Sciatic nerve (tissue), 2 donors: ENCODE measurements around the gene ANAPC2. TPM values are rescaled to one million over a fixed set of nuclear protein-coding genes. Genes with fewer than 3 reads are reported as not detected.

ENCODE experiments used
- ATAC-seq: fragments of 200-7000 bp; cut with Tn5 transposase; one replicate; pipeline ENCODE4 v1.9.1; 2020; ENCODE audit warnings: mild to moderate bottlenecking, moderate library complexity
- DNase-seq: peaks from one replicate; pipeline ENCODE4 v3.0.0-alpha.2; 2020; ENCODE audit warnings: low spot score
- intact Hi-C: fragments of 100-400 bp; cut with DNase I; formaldehyde crosslinking; loops from one replicate; pipeline ENCODE4 v1.14.2; 2022
- total RNA-seq: library from RNA; stranded (reverse); fragmentation: NEBNext Ultra II Directional; extraction: Animal tissue kit (Norgen Biotek cat#: 25700); gene quantifications from one replicate; pipeline ENCODE4 v1.2.1, GENCODE V29; 2021
- donor health status: DM: no; HTN: no; CAD: no.
- donor health status: DM: no; HTN: no; CAD: no.

ANAPC2 gene
- total RNA-seq, 1 donor from 2014 or later: 52.8 TPM

DNA sequence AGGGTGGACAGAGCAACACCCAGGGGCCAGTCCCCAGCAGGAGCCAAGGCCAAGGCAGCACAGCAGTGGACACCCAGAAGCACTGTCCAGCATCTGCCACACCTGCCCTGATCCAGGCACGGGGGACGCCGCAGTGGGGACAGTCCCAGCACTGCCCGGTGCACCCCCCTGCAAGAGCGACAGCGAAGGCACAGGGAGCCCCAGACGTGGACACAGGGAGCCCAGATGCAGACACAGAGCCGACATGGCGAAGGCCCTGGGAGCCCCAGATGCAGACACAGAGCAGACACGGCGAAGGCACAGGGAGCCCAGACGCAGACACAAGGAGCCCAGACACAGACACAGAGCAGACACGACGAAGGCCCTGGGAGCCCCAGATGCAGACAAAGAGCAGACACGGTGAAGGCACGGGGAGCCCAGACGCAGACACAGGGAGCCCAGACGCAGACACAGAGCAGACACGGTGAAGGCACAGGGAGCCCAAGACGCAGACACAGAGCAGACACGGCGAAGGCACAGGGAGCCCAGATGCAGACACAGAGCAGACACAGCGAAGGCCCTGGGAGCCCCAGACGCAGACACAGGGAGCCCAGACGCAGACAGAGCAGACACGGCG is 4.3 kb downstream of the ANAPC2 start:
- intact Hi-C loops: loop anchor here (10.0 kb wide), 1 partner anchor 51 kb away; the partner anchor contains the start of gene SLC34A3
- DNase-seq: no peak
- no peak for ATAC-seq

DNA sequence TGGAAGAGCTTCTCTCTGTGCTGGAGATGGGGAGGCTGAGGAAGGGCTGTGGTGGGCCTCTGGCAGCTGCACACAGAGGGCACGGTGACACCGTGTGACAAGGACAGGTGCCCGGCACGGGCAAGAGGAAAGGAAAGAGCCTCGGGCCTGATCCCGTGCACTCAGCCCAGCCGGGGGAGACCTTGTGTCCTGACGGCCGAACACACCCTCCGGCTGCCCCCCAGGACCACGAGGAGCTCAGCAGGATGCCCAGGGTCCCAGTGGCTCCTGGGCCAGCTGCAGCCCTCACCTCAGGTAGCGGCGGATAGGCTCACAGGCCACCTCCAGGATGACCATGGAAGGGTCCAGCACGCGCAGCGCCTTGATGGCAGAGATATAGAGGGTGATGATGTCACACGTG is 5.5 kb downstream of the ANAPC2 start:
- intact Hi-C loops: loop anchor here (10.0 kb wide), 1 partner anchor 52 kb away; the partner anchor contains the start of gene SLC34A3
- DNase-seq: no peak
- no peak for ATAC-seq

DNA sequence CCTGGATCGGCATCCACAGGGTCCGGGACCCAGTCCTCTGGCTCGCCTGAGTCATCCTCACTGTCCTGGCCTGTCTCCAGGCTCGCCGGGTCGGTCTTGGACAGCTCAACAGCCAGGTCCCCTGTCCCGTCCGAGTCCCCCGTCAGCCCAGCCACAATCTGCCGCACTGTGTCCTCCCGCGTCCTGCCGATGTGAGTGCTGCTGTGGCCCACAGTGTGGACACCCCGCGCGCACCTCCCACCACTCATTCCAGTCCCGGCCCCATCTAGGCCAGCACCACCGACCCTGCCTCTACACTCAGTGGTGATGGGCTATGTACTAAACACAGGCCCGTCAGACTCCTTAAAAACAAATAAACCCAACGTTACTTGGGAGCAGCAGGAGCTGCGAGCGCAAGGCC is 6.7 kb downstream of the ANAPC2 start:
- DNase-seq: no peak
- intact Hi-C loops: loop anchor here (10.0 kb wide), 1 partner anchor 53 kb away; the partner anchor contains the start of gene SLC34A3

DNA sequence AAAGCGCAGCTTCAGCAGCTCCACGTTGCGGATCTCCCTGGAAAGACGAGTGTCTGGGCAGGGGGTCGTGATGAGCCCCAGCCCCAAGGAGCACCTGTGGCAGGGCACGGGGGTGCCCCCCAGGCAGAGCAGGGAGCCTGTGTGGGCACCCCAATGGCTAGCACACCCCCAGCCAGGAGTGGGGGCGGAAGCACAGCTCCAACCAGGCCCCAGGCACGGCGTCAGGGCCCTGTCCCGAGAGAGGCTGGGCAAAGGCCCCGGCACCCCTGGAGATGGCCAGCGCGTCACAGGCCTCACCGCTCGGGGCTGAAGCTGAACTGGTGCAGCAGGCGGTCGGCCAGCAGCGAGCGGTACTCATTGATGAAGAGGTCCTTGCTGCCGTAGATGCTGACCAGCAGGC is 7.9 kb downstream of the ANAPC2 start:
- intact Hi-C loops: loop anchor here (10.0 kb wide), 1 partner anchor 54 kb away; the partner anchor contains the start of gene SLC34A3
- ATAC-seq: no peak
- DNase-seq: no peak

More for the DNA sequence above, 6.7 kb downstream of the ANAPC2 start:
- ATAC-seq: no peak

DNA sequence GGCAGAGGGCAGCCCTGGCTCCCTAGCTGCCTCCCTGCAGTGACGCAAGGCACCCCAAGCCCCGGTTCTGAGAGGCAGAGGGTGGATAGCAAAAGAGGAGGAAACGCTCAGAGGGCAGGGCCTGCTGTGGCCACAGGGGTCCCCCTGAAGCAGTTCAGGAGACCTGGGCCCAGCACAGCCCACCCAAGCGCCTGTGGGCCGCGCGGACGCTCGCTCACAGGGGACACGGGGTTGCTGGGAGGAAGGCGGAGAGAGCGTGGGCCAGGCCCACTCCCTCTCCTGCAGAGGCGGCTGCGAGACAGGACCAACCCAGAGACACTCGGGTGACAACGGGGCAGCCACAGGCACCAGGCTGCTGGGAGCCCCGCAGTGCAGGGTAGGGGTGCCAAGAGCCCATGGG is 8.6 kb downstream of the ANAPC2 start:
- intact Hi-C loops: loop anchor here (10.0 kb wide), 1 partner anchor 55 kb away; the partner anchor contains the start of gene SLC34A3
- no peak for DNase-seq
- no peak for ATAC-seq

DNA sequence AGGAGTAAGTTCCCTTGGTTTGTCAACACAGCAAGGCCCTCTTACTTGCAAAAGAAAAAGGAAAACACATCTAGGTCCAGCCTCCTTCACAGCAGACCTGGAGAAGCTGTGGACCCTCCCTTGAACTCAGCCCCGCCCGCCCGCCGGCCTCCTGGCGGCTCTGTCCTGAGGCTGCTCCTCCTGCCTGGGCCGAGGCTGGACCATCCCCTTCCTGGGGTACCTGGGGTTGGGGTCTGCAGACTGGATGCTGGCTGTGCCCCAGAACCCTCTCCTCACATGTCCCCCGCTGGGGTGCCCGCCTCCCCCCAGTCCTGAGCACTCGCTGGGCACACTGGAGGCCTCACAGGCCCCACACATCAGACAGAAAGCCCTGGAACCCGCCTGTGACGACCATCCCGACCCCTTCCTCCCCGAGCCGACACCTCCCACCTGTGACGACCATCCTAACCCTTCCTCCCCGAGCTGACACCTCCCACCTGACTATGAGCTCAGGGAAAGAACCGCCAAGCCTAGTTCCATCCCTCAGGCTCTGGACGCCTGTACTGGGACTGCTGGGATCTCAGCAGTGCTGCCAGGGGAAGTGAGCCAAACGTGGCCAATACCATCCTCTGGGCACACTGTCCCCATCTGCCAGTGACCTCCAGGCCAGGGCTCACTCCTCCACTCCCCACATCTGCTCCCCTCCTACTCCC is 9.3 kb downstream of the ANAPC2 start:
- intact Hi-C loops: no loop called here
- ATAC-seq (no peak), DNase-seq (no peak)

DNA sequence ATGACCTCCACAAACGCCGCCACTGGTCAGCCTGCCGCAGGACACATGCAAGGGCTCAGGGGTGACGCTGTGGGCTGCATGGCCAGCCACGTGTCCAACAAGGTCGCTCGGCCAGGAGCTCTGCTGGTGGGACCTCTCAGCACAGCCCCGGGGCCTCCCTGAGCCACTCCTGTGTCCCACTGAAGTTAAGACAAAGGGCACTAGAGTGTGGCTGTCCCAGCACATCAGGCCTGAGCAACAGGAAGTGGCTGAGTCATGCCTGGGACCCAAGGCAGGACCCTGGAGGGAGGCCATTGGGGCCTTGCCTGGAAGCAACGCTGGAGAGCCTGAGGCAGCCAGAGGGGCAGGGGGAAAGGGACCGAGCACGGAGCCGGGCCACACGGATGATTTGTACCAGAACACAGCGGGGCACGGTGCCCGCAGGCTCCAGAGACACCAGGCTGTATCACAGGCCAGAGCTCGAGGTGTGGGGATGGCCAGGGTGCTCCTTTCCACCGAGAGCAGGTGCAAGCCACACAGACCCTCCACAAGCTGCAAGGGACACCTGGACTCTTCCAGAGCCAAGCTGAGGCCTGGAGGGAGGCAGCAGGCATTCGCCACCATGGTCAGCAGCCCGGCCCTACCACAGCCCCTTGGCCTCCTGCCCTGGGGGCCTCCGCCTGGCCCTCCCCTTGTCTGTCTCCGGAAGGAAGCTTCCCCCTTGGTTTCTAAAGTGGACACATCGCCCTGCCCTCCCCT is 10.0 kb downstream of the ANAPC2 start:
- intact Hi-C loops: no loop called here
- DNase-seq (no peak), ATAC-seq (no peak)

DNA sequence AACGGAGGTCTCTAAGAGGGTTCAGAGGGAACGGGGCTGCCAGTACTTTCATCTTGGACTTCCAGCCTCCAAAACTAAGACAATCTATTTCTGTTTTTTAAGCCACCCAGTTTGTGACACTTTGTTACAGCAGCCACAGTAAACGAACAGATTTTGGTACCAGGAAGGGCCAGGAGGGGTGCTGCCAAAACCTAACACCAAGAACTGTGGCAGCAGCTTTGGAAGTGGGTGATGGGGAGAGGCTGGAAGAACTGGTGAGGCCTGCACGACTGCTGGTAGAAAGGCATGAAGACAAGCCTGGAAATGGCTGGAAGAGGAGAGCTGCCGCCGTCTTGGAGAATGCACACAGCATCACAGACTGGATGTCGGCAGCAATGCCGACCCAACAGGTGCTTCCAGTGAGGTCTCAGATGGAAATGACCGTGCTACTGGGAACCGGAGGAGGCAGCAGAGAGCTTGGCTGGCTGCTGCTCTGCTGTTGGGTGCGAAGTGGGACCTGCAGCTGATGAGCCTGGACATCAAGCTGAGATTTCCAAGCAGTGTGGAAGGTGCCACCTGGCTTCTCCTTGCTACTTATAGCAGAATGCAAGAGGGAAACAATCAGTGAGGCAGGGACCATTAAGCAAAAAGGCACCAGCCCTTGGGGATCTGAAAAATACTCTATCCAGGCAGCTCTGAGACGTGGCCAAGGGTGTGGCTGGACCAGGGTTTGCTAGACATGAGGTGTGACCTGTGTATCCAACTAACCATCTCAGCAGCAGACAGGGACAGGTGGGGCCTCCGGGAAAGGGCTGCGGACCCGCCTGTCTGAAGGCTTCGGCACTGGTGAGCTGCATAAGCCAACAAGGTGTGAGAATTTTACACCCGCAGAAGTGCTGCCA is 11.8 kb downstream of the ANAPC2 start:
- intact Hi-C loops: no loop called here
- ATAC-seq: no peak

DNA sequence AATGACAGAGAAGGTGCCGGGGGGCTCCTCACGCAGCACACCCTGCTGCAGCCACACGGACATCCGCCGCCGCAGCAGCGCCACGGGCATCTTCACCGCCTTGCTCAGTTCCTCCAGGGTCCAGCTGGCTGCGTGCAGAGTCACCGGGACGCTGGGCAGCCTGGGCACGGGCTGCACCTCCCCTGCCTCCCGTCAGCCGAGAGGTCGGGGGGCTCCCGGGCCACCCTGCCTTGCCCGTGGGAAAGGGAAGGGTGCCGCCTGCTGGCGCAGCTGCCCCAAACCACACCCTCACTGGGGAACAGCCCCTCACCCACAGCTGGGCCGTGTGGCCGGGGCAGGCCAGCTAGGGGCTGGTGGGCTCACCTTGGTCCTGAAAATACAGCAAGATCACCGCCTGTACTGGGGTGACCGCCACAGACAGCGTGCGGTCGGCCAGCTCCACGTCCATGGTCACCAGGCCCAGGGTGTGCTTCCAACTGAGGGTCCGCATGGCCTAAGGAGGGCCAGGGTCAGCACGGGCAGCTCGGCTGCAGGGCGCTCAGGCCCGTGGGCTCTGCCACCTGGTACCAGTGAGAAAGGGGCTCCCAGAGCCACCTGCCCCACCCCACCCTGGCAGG is 12.9 kb downstream of the ANAPC2 start:
- intact Hi-C loops: no loop called here
- DNase-seq: no peak
- ATAC-seq: no peak

More for the DNA sequence above, 11.8 kb downstream of the ANAPC2 start:
- no peak for DNase-seq

DNA sequence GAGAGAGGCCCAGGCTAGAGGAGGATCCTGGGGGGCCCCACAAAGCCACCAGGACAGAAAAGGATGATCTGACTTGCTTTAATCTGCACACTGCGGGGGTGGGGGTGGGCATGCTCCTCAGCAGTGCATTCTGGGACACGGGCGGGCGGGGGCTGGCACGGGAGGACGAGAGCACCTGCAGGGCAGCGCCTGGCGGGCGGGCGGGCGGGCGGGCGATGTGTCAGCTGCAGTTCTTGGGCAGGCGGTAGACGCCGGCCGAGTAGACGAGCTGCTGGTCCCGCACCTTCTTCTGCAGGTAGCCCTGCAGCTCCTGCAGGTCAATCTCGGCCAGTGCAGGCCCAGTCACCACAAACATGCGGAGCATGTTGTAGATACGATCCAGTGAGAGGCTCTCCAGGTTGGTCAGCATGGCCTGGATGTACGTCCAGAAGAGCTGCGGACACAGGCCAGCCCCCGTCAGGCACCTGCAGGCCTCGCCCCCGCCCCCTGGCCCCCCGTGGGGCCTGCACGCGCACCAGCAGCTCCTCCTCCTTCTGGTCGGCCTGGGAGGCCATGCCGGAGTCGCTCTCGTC is 13.6 kb downstream of the ANAPC2 start:
- ATAC-seq (no peak), DNase-seq (no peak)
- intact Hi-C loops: no loop called here

DNA sequence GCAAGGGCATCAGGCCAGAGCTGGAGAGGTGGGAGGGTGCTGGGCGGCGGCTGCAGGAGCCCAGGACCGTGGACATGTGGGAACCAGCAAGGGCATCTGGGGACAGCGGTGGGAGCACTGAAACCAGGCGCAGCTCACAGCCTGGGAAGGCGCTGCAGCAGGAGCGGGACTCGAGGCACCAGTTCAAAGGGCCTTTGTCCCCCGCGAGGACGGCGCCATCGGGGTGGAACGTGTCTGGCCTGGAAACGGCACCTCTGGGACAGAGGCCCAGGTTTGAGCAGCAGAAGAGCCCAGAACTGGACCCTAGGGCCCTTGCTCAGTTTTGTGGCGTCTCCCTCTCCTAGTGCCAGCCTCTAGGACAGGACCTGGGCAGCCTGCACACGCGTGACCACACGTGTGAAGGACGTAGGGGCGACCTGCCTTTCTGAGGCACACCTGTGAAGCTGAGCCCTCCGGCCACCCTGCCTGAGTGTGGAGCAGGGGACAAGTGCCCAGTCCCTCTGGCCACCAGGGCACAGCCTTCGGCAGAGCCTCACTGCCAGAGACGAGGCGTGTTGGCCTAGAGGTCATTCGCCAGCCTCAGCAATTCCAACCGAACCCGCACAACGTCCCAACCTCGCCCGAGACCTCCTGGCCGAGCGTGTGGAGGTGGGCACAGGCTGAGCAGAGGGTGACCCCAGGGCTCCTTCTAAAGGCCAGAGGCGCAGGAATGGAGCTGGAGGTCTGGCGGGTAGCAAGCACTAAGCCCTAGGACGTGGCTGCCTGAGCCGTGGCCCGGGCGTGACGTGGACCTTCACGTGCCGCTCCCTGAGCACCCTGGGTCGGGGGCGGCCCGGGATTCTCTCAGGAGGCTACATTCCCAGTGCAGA is 14.3 kb downstream of the ANAPC2 start:
- ATAC-seq: no peak
- no peak for DNase-seq
- intact Hi-C loops: no loop called here

DNA sequence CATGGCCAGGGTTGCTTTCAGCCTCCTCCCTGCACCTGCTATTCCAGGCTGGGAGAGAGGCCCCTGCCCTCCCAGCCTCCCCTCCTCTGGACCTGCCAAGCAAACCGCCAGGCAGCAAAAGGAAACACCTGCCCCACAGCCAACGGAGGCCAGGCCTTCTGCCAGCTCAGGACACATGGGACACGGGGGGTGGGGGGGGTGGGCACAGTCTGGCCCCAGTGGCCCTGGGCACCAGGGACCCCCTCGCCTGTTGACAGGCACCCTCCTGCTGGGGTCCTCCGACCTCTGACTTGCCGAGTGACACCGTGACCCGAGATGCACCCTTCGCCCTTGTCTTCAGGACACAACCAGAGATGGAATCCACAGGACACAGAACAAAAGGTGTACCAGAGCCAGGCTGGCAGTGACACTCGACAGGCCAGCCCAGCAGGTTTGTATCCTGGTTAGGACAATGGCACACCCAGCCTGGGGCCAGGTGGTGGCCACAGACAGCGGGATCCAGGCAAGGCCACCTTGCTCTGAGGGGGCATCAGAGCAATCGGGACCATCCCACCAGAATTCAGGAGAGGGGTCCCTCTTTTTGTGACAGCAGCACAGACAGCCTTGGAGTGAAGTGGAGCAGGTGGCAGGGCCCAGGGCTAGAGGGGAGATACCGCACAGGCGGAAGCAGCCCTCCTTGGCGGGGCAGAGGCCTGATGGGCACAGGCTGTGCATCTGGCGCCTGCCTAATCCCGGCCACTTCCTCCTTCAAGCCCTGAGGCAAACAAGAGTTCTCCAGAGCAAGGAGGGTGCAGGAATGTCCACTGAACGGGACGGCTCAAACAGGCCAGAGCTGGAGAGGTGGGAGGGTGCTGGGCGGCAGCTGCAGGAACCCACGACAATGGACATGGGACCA is 15.2 kb downstream of the ANAPC2 start:
- intact Hi-C loops: no loop called here
- ATAC-seq: no peak
- no peak for DNase-seq

DNA sequence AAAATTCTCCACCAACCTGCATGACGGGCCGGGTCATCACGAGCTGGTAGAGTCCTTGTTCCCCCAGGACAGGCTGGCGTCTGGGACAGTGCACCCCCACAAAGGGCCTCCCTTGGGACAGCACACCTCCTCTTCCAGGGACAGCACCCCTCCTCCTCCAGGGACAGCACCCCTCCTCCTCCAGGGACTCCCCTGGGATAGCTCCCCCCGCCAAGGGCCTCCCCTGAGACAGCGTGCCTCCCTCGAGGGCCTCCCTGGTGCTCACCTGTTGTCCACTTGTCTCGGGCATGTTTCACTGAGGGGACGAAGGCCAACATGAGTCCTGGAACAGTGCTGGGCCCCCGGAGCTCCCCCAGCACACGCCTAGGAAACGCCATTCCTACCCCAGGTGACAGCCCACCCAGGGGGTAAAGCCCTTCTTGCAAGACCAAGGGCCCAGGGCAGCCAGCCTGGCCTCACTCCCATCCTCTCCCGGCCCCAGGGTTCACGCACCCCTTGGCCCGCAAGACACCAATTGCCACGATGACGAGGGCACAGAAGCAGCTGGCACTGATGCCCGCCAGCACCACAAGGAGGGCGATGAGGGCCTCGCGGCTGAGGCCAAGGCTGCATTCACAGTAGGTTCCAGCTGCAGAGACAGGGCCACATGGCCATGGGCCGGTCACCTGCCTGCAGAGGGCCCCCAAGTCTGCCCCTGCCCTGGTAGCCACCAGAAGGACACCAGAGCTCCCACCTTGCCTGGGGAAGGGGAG is 17.0 kb downstream of the ANAPC2 start:
- DNase-seq (no peak), ATAC-seq (no peak)
- intact Hi-C loops: no loop called here

DNA sequence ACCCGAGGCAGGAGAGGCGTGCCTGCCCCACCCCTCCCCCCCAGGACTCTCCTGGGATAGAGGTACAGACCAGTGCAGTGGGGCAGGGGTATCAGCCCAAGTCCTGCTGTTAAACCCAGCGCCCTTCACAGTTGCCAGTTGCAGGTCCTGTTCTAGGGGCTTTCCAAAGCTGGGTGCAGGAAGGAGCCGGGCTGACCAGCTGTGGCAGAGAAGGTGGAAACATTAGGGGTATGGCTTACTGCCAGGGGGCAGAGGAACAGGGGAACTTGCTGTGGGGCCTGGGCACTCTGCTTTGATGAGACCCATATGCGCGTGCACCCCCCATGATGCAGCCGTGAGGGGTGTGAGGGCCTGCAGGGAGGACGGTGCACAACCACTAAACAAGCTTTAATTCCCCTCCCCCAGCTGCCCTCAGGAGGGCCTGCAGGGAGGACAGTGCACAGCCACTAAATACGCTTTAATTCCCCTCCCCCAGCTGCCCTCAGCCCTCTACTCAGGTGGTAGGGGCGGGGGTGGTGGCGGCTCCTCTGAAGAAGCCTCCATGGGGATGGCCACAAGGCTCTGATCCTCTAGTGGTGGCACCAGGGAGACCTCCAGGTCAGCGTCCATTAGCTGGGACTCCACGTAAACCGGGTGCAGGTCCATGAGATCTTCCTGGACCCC is 17.7 kb downstream of the ANAPC2 start:
- DNase-seq (no peak), ATAC-seq (no peak)
- intact Hi-C loops: no loop called here

DNA sequence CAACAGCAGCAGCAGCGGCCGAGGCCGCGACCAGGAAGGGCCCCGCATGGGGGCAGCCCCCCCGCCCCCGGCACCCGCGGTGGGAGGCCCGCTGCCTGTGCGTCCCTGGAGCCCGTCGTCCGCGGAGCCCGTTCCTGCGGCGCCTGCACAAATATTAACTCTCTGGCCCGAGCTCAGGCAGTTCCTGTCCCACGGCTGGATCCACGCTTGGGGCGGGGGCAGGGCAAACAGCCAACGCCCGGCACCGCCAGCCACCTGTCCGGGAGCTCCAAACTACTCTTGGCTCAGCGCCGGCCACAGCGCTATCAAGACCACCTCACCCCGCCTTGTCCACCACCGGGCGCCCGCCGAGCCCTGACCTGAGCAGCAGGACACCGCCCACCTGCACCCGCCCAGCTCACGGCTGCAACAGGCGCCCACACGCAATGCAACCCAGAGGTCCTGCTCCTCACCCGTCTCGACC is 18.4 kb downstream of the ANAPC2 start, which contains the start of gene LRRC26:
Gene LRRC26 (minus strand): TSS at position 156 of the 463 bp plus-strand sequence. CDS start 108 bp downstream, at position 48.
- intact Hi-C loops: no loop called here
- no peak for ATAC-seq
- no peak for DNase-seq
